Type B pancreatic cell (in vitro differentiated cells): ENCODE measurements around the gene TMEM256. TPM values are rescaled to one million over a fixed set of nuclear protein-coding genes. Genes with fewer than 3 reads are reported as not detected.

Experiments used
- DNase-seq: peaks from one replicate; pipeline ENCODE4 v3.0.0; 2021; ENCODE audit warnings: mixed read lengths; ENCODE audit not compliant: unreplicated experiment; ENCODE audit errors: extremely low spot score
- H3K27ac Mint-ChIP-seq: 2 replicates; pipeline ENCODE4 v1.8.0; 2021; ENCODE audit warnings: mild to moderate bottlenecking, mixed read lengths
- H3K27me3 Mint-ChIP-seq: 2 replicates; pipeline ENCODE4 v1.8.0; 2021; ENCODE audit warnings: mixed read lengths
- H3K36me3 Mint-ChIP-seq: 2 replicates; pipeline ENCODE4 v1.8.0; 2021; ENCODE audit warnings: mixed read lengths
- H3K4me1 Mint-ChIP-seq: one replicate; pipeline ENCODE4 v1.8.0; 2021; ENCODE audit warnings: mixed read lengths; ENCODE audit not compliant: unreplicated experiment
- H3K4me3 Mint-ChIP-seq: 2 replicates; pipeline ENCODE4 v1.8.0; 2021; ENCODE audit warnings: mild to moderate bottlenecking, mixed read lengths
- H3K9me3 Mint-ChIP-seq: 2 replicates; pipeline ENCODE4 v1.8.0; 2021; ENCODE audit warnings: mixed read lengths
- total RNA-seq: library from RNA; stranded (reverse); gene quantifications from 2 replicates; pipeline ENCODE4 v1.2.1, GENCODE V29; 2021; ENCODE audit warnings: low replicate concordance
- TF ChIP-seq, protein P1 (sequence below): fragments of 200-600 bp; sonication (generic); conservative IDR thresholded peaks from 2 replicates; pipeline ENCODE4 v1.5.0; 2021; ENCODE audit warnings: antibody characterized with exemption, mild to moderate bottlenecking

TMEM256 gene
- total RNA-seq, 1 donor from 2014 or later, result 89.8 TPM

DNA sequence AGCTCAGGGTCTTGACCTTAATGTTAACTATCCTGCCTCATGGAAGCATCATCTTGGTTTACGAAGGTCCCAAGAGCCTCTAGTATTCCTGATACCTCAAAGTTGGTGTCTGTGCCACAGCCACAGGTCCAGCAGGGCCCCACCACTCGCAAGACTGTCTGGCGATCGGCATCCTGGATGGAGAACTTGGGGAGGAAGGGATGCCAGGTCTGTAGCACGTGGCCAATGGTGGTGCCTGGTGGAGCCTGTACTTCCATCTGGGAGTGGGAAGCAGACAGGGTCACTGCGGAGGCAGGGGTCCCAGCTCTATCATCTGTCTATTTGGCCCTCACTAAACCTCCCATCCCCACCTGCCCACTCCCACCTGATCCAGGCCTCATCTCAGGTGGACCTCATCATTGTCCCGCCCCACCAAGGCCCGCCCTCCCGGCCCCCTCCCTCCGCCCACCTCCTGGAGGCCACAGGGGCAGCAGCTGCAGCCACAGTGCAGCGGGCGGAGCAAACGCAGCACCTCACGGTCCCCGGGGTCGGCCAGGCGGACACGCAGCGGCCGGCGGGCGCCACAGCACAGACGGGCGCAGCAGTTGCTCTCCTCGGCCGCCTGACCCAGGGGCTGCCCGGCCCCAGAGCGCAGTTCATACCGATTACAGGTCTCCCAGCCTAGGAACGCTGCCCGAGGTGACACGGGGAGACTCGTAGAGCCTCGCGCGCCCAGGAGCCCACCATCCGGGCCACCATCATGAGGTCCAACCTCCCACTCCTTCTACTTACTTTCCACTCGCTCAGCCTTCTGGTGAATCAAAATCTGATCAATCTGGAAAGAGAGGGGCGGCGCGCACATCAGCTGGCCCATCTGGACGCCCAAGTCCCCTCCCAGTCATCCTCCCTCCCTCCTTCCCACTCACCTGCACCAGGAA is 10.9 kb downstream of the TMEM256 start:
- TF ChIP-seq, protein P1, sequence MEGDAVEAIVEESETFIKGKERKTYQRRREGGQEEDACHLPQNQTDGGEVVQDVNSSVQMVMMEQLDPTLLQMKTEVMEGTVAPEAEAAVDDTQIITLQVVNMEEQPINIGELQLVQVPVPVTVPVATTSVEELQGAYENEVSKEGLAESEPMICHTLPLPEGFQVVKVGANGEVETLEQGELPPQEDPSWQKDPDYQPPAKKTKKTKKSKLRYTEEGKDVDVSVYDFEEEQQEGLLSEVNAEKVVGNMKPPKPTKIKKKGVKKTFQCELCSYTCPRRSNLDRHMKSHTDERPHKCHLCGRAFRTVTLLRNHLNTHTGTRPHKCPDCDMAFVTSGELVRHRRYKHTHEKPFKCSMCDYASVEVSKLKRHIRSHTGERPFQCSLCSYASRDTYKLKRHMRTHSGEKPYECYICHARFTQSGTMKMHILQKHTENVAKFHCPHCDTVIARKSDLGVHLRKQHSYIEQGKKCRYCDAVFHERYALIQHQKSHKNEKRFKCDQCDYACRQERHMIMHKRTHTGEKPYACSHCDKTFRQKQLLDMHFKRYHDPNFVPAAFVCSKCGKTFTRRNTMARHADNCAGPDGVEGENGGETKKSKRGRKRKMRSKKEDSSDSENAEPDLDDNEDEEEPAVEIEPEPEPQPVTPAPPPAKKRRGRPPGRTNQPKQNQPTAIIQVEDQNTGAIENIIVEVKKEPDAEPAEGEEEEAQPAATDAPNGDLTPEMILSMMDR, result no peak
- Mint-ChIP-seq H3K27me3 (no peaks in the 10 kb centered on the region), H3K9me3 (no peaks in the 10 kb centered on the region), H3K27ac (no peak overlapping the region), H3K36me3 (peaks cover 11% of the 10 kb centered on the region), H3K4me3 (peak overlapping the region; percentile 91), H3K4me1 (peaks cover 5% of the 10 kb centered on the region)
- DNase-seq, result no peak

DNA sequence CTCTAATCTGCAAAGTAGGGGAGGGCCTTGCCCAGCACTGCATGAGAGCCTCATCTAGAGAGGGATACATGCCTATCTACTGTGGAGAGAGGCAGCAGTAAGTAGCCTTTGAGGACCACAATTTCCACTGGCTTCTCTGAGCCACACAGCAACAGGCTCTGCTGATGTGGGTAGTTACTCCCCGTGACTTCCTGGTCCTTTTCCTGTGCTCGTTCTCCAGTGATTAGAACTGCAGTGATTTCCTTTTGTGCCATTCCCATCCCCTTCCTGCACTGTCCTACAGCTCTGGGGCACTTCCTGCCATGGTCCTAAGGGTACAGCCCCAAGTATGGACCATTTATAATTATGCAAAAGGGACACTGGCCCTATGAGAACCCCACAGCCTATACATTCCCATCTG is 12.6 kb downstream of the TMEM256 start:
- Mint-ChIP-seq H3K9me3 (no peaks in the 10 kb centered on the region), H3K4me1 (peaks cover 5% of the 10 kb centered on the region), H3K36me3 (peaks cover 11% of the 10 kb centered on the region), H3K27ac (no peak overlapping the region), H3K27me3 (no peaks in the 10 kb centered on the region), H3K4me3 (no peak overlapping the region)
- no peak for DNase-seq
- TF ChIP-seq, protein P1, result no peak

DNA sequence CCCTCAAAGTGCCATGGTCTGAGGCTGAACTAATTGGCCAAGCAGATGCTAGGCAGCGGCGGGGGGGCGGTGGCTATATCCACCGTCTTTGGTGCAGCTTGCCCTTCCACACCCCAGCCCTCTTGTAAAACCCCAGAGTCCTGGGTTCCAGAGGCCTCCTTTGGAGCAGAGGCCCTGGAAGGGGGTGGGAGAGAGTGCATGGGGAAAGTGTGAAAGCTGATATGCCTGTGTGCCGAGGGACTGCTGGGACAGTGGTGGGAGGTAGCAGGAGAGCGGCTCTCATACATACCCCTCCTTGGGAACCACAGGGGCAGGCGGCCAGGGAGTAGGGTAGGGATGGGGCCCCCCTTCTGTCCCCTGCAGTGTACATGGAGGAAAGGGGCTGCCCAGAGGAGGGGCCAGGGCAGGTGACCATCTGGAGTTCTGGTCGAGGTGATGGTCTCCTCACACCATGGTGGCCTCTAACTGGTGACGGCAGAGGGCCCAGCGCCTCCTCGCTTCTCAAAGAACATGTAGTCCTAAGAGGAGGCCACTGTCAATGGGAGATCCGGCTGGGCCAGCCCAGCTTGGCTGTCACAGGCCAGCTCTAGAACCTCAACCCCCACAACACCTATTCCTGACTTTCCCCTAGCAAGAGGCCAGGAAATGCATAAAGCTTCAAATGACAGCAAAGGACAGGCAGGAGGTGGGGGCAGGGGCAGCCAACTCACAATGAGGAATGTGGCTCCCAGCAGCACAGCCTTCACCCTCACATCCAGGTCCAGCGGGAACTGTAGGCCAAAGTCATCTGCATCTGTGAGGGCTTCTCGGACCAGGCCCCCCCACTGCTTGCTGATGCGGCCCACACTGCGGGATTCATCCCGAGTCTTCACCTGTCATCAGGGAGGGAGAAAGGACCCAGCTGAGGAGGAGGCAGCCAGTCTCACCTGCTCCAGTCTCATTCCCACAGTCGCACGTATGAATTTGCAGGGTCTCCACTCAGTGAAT is 13.7 kb downstream of the TMEM256 start:
- Mint-ChIP-seq H3K4me1 (peaks cover 5% of the 10 kb centered on the region), H3K4me3 (no peak overlapping the region), H3K36me3 (peaks cover 14% of the 10 kb centered on the region), H3K27me3 (no peaks in the 10 kb centered on the region), H3K9me3 (no peaks in the 10 kb centered on the region), H3K27ac (no peak overlapping the region)
- TF ChIP-seq, protein P1, result no peak
- DNase-seq, result no peak

DNA sequence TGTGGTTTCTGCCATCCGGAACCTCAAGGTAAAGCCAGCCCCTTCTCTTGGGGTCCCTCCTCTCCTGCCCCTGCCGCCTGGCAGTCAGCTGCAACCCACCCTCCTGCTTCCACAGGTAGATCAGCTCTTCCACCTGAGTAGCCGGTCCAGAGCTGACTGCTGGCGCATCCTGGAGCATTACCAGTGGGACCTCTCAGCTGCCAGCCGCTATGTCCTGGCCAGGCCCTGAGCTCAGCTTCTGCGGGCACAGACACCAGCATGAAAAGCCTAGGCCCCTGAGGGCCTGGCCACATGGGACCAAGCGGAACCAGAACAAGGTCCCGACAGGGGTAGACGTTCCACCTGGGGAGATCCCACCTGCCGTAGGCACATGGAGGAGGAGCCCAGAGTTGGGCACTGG is 15.0 kb downstream of the TMEM256 start:
- TF ChIP-seq, protein P1, result no peak
- peaks cover 14% of the 10 kb centered on the region for H3K36me3 Mint-ChIP-seq
- H3K27ac Mint-ChIP-seq, result no peak overlapping the region
- H3K9me3 Mint-ChIP-seq, result no peaks in the 10 kb centered on the region
- DNase-seq, result no peak
- H3K27me3 Mint-ChIP-seq, result peaks cover 4% of the 10 kb centered on the region
- H3K4me3 Mint-ChIP-seq, result no peak overlapping the region
- H3K4me1 Mint-ChIP-seq, result no peaks in the 10 kb centered on the region

DNA sequence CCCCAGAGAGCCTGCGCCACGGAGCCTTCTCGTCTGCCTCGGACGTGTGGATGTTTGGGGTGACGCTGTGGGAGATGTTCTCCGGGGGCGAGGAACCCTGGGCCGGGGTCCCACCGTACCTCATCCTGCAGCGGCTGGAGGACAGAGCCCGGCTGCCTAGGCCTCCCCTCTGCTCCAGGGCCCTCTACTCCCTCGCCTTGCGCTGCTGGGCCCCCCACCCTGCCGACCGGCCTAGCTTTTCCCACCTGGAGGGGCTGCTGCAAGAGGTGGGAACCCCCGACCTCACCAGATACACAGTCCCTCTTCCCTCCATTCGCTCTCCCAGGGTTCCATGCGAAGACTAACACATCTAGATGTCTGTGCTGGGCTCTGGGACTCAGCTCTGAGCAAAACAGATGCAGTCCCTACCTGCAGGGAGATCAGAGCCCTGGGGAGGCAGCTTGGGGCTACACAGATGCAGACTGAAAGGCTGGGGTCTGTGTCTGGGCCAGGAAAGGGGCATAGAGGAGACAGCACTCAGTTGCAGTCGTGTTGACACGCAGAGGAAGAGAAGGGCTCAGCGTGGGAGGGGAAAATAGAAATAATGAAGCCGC is 19.3 kb downstream of the TMEM256 start:
- Mint-ChIP-seq H3K9me3 (no peaks in the 10 kb centered on the region), H3K4me3 (peak overlapping the region; percentile 57), H3K27me3 (peaks cover 38% of the 10 kb centered on the region), H3K36me3 (peaks cover 9% of the 10 kb centered on the region), H3K4me1 (peaks cover 4% of the 10 kb centered on the region), H3K27ac (peak overlapping the region; percentile 50)
- DNase-seq, result no peak
- TF ChIP-seq, protein P1, result no peak
